ENCODE measurements around the gene ARPP19. TPM values are rescaled to one million over a fixed set of nuclear protein-coding genes. Genes with fewer than 3 reads are reported as not detected.

Gene ARPP19
- total and polyA plus RNA-seq, 4 donors: 35.0 to 139 (median 68.8) TPM

DNA sequence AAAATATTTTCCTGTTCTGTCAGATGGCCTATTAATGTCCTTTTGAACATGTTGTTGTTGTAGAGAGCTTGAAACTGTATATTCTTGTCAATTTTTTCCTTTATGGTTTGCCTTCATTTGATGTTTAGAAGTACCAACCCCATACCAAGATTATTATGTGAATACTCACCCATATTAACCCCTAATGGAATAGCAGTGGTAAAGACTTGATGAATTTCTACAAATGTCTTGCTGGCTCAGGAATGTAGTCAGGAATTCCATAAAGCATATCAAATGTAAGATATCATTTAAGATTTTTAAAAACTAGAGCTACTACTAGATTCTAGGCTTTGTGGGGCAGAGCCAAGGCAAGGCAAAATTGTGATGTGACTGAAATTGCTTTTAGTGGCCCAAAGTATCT is 70.1 kb downstream of the ARPP19 start:
- TF ChIP-seq CTCF (IDR thresholded peaks at IDR 0.05; ENCODE audit: control extremely low read depth, extremely low read depth): no peak

More for the DNA sequence above, 70.1 kb downstream of the ARPP19 start:
- Histone ChIP-seq H3K36me3 (ENCODE audit: control insufficient read depth in 4 of 4, insufficient read depth in 4 of 4, low read length in 4 of 4) (no peaks in the 10 kb centered on the region), H3K27ac (ENCODE audit: low read depth in 1 of 2, low read length in 1 of 2) (no peak overlapping the region), H3K4me1 (ENCODE audit: control insufficient read depth in 5 of 5, insufficient read depth in 5 of 5, low read length in 5 of 5) (peaks cover 0 to 5% (median 0%) of the 10 kb centered on the region in 5 donors), H3K27me3 (ENCODE audit: control insufficient read depth in 3 of 3, insufficient read depth in 3 of 3, low read length in 2 of 3) (no peaks in the 10 kb centered on the region), H3K4me3 (no peak overlapping the region), H3K9me3 (ENCODE audit: control insufficient read depth in 4 of 4, insufficient read depth in 3 of 4, low read length in 3 of 4) (no peaks in the 10 kb centered on the region), H3K9ac (ENCODE audit: insufficient read depth in 1 of 2, low read length in 2 of 2) (no peak overlapping the region)
- DNase-seq (no peak), ATAC-seq (ENCODE audit: insufficient read depth, low FRiP score) (no peak)

Other genes starting within 250 kb of the ARPP19 start
- 10 to 100 TPM; 15.1 to 30.5 TPM for gene MYO5A, start 40.1 kb downstream of the ARPP19 start, total RNA-seq
- 10 to 100 TPM in 1 of 2 donors, 1 to 10 TPM in 1; 4.5 to 11.5 TPM for gene MYO5A, start 40.1 kb downstream of the ARPP19 start, polyA plus RNA-seq
- gene ATOSA, start 110.4 kb upstream of the ARPP19 start, total RNA-seq: 100 to 1,000 TPM in 1 of 2 donors, 10 to 100 TPM in 1; 39.5 to 114 TPM
- 10 to 100 TPM; 12.1 to 54.0 TPM for gene ATOSA, start 110.4 kb upstream of the ARPP19 start, polyA plus RNA-seq
- gene ONECUT1, start 221.3 kb upstream of the ARPP19 start, total RNA-seq: under 1 TPM in 1 of 2 donors, not detected in 1; 0.18 TPM
- not detected for gene ONECUT1, start 221.3 kb upstream of the ARPP19 start, polyA plus RNA-seq

Data from lung (tissue), 12 donors.